ENCODE results near the gene SS18L1.

The SS18L1 gene

GRCh38 chr20:62128502-62128901, 15.1 kb upstream of the SS18L1 start:
- DNase-seq (ENCODE audit: extremely low read depth, insufficient read length) = no peak
- TF ChIP-seq CTCF (IDR thresholded peaks at IDR 0.05; ENCODE audit: insufficient read depth, low read length, poor library complexity, severe bottlenecking) = no peak
- Histone ChIP-seq H3K4me3 (replicated peaks; ENCODE audit: low read depth, low read length) (no peak overlapping the region), H3K36me3 (ENCODE audit: control insufficient read depth, insufficient read depth, low read length) (peaks cover 46% of the 10 kb centered on the region), H3K27me3 (replicated peaks; ENCODE audit: control insufficient read depth, insufficient read depth, low read length) (no peaks in the 10 kb centered on the region)

- H3K27me3 ChIP-seq (replicated peaks; ENCODE audit: control insufficient read depth, insufficient read depth, low read length) = no peaks in the 10 kb centered on the region
- H3K36me3 ChIP-seq (ENCODE audit: control insufficient read depth, insufficient read depth, low read length) = peaks cover 51% of the 10 kb centered on the region
- no peak for DNase-seq (ENCODE audit: extremely low read depth, insufficient read length)
- no peak for TF ChIP-seq CTCF (IDR thresholded peaks at IDR 0.05; ENCODE audit: insufficient read depth, low read length, poor library complexity, severe bottlenecking)
- H3K4me3 ChIP-seq (replicated peaks; ENCODE audit: low read depth, low read length) = no peak overlapping the region
These were observed 13.6 kb upstream of the SS18L1 start for GRCh38 chr20:62129731-62130531.

- Histone ChIP-seq H3K4me3 (replicated peaks; ENCODE audit: low read depth, low read length) (no peak overlapping the region), H3K36me3 (ENCODE audit: control insufficient read depth, insufficient read depth, low read length) (peaks cover 46% of the 10 kb centered on the region)
- TF ChIP-seq CTCF (IDR thresholded peaks at IDR 0.05; ENCODE audit: insufficient read depth, low read length, poor library complexity, severe bottlenecking) = no peak
These were observed 11.8 kb upstream of the SS18L1 start for GRCh38 chr20:62131560-62132320.

GRCh38 chr20:62132421-62132820, 11.1 kb upstream of the SS18L1 start:
- no peak for DNase-seq (ENCODE audit: extremely low read depth, insufficient read length)
- Histone ChIP-seq H3K27me3 (replicated peaks; ENCODE audit: control insufficient read depth, insufficient read depth, low read length) (no peaks in the 10 kb centered on the region), H3K4me3 (replicated peaks; ENCODE audit: low read depth, low read length) (no peak overlapping the region), H3K36me3 (ENCODE audit: control insufficient read depth, insufficient read depth, low read length) (peaks cover 51% of the 10 kb centered on the region)
- no peak for TF ChIP-seq CTCF (IDR thresholded peaks at IDR 0.05; ENCODE audit: insufficient read depth, low read length, poor library complexity, severe bottlenecking)

More at GRCh38 chr20:62131560-62132320, 11.8 kb upstream of the SS18L1 start:
- no peaks in the 10 kb centered on the region for H3K27me3 ChIP-seq (replicated peaks; ENCODE audit: control insufficient read depth, insufficient read depth, low read length)
- no peak for DNase-seq (ENCODE audit: extremely low read depth, insufficient read length)

- no peak for DNase-seq (ENCODE audit: extremely low read depth, insufficient read length)
- H3K36me3 ChIP-seq (ENCODE audit: control insufficient read depth, insufficient read depth, low read length) = peaks cover 60% of the 10 kb centered on the region
- no peak for TF ChIP-seq CTCF (IDR thresholded peaks at IDR 0.05; ENCODE audit: insufficient read depth, low read length, poor library complexity, severe bottlenecking)
- H3K27me3 ChIP-seq (replicated peaks; ENCODE audit: control insufficient read depth, insufficient read depth, low read length) = no peaks in the 10 kb centered on the region
- no peak overlapping the region for H3K4me3 ChIP-seq (replicated peaks; ENCODE audit: low read depth, low read length)
These were observed 10.3 kb upstream of the SS18L1 start for GRCh38 chr20:62133051-62133845.
